NCI-H524 (cell line): ENCODE data around the gene FRMD4A.
A peak's percentile ranks its signal among the peaks of the same experiment; 100 is the strongest.
"Not testable (repeated sequence)": the region's sequence is repeated elsewhere in the genome, so short reads cannot be mapped to it uniquely, and the experiment has no call there.

ENCODE experiments used
- DNase-seq, 2 experiments: peaks; one replicate each; lab custom pipeline; 2025; lab: John Stamatoyannopoulos, UW

Gene FRMD4A

DNA sequence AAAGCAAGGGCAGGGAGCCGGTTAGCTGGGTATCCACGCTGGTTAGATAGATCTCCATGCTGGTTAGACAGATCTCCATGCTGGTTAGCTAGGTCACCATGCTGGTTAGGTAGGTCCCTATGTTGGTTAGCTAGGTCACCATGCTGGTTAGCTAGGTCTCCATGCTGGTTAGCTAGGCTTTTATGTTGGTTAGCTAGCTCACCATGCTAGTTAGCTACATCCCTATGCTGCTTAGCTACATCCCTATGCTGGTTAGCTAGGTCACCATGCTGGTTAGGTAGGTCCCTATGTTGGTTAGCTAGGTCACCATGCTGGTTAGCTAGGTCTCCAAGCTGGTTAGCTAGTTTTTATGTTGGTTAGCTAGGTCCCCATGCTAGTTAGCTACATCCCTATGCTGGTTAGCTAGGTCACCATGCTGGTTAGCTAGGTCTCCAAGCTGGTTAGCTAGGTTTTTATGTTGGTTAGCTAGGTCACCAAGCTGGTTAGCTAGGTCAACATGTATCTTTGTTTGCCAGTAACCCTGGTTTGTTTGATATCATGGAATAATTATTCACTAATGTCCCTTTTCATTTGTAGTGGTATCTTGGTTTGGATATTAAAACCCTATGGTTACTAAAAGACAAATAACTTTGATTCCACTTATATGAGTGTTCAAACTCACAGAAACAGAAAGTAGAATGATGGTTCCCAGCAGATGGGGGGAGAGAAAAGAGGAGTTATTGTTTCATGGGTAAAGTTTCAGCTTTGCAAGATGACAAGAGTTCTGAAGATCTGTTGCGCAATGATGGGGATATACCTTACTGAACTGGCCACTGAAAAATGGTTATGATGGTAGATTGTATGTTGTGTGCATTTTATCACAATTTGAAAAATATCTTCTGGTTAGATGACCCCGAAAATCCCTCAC lies 607.7 kb downstream of the FRMD4A start:
- no peak for DNase-seq

DNA sequence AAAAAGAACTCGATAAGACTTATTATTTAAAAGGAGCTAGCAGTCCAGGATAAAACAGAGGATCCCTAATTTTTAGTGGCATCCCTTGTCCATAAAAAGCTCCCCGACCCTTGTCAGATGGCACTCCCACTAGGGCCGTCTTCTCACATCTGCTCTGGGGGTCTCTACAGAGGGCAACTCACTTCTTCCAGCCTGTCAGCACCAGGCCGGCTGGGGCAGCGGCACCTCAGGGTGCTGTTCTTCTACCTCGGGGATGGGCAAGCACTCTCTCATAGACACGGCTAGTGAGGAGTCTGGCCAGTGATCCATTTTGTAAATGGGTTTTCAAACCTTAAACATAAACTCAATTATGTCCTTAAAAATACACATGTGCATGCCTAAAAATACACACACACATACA lies 609.2 kb downstream of the FRMD4A start:
- no peak for DNase-seq

DNA sequence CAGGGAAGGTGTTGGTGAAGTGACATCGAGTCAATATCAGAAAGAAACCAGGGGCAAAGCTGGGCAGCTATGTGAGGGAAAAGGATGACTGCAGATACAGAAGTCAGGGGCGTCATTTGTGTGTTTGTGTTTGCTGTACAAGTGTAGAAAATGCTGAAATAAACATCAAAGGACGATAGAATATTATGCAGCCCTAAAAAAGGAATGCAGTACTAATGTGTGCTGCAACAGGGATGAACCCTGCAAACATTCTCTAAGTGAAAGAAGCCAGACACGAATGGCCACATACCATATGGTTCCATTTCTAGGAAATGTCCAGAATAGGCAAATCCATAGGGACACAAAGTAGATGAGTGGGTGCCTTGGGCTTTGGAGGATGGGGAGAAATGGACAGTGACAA lies 610.0 kb downstream of the FRMD4A start:
- DNase-seq, result no peak

DNA sequence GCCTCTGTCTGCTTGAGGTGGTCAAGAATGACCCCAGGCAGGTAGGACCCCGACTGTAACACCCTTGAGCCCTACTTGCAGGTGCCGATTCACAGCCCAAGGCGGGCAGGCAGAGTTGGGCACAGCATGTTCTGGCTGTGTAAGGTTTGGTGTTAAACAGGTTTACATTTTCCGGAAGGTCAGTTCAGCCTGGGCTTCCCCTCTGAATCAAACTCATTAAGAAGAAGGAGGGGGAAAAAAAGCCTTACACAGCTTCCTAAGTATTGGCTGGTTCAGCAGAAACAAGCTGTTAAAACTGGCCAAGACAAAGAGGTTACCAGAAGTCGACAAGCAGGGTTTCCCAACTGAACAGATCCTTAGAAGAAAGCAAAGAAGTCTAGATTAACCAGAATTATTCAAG lies 611.3 kb downstream of the FRMD4A start:
- DNase-seq, result no peak

DNA sequence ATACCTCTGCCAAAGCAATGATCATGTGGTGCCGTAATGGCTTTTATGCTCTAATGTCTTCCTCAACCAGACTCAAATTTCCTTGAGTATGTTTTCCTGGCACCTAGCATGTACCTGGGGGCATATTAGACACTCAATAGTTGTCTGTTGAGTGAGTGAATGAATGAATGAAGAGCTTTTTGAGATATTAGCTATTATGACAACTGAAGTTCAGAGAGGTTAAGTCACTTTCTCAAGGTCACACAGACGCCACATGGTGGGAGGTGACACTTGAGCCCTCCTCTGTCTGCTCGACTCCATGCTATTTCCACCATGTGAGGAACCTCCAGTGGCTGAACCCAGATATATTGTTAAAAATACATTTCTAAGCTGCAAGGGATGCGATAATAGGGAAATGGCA lies 611.9 kb downstream of the FRMD4A start:
- DNase-seq, result no peak

DNA sequence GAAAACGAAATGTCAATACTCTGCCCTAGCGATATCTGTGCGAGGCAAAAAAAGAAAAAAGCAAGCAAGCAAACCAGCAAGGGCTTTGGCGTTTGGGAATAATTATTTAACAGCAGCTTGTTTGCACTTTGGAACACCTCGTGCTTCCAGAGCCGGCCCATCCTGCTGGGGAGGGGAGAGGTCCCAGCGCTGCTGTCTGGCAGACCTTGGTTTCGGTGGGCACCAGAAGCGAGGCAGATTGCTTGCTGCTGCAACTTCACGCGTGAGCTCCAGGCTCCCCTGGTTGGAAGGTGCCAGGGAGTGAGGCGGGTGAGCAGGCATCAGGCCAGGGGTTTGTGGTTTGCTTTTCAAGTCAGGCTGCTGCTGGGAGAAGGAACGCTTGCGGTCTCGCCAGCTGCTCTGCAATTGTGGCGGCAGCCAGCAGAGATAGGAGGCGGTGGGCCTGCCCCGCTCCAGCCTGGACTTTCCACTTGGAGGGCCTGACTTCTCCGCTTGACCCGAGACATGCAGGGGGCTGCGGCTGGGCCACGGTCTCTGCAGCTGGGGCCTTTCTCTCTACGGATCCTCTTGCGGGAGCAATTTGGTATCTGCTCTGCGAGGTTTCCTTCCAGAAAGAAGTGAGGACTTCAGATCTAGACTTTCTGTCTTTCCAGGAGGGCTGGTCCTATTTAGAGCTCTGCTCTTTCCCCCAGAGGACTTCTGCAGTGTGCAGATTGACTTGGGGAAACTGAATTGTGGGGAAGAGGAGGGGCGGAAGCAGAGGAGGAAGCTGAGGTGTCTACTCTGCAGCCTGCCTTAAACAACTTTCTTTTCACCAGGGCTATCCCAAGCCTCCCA lies 612.6 kb downstream of the FRMD4A start:
- DNase-seq, result no peak

DNA sequence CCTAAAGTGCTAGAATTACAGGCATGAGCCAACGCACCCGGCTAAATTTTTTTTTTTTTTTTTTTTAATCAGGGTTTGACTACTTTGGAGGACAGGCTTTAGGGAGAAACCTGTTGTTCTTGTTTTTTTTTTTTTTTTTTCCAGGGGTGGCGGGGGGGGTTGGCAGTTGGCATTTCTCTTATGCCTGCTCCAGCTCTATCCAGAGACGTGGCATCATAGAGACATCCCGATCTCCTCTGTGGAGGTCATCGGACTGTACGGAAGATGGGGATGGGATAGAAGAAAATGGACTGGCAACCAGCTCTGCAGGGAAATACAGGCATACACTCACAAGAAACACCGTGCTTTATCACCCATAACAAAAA lies 613.2 kb downstream of the FRMD4A start:
- no peak for DNase-seq

DNA sequence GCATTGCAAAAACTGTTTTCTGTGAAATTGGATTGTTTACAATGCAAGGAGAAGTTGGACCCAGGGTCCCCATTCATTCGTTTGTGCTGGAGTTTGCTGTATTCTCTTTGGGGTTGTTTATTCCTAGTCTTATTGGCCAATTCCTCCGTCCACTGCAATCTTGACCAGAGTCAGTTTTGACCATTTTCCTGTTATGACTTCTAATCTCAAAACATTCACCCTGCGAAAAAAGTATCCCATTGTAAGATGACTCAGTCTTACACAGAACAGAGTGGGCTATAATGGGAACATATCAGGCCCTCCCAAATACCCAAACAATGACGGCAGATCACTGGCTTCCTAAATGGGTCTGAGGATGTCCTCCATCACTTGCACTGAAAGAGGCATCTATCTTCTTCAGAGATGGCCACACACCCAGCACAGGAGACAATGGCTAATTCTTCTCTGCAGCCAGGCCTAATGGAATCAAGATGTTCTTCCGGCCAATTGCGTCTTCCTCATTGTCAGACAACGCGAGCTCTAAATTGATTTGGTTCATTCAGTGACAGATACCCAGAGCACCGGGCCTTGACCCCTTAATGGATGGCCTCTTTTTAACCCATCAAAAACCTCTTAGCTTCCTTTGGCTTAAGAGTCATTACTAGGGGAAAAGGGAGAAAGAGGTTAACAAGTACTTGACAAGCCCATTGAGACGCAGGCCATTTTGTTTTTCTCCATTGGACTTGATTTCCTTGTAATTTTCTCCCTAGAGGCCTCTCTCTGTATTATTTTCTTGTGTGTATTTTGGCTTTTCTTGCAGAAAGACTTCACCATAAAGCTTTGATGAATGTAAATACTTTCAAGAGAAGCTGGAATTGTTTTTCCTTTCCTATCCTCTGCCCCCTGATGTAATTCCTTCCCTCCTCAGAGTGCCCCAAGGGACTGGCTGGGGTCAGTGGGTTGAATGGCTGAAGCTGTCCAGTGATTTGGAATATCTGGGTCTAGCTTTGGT lies 614.3 kb downstream of the FRMD4A start:
- no peak for DNase-seq

DNA sequence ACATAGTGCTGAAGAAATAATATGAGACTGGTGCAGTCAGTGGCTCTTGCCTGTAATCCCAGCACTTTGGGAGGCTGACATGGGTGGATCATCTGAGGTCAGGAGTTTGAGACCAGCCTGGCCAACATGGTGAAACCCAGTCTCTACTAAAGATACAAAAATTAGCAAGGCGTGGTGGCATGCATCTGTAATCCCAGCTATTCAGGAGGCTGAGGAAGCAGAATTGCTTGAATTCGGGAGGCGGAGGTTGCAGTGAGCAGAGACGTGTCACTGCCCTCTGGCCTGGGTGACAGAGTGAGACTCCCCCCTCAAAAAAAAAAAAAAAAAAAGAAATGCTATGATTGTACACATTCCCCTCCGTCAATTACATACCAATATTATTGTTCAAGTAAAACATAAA lies 615.1 kb downstream of the FRMD4A start:
- DNase-seq, result not testable (repeated sequence)

DNA sequence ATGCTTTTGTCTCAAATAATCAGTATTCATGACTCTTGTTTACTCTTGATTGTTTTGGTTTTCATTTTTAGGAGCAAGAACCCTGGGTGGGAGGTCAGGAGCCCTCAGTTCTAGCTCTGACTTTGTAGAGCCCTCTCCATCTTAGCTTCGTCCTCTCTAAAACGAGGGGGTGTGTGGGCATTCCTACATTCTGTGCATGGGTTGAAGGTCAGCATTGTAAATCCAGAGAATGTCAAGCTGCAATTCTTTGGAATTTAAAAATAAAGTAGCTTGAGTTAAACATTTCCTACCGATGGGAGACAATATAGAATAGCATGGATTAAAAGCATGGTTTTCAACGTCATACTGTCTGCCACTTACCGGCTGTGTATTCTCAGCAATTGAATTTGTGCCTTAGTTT lies 615.6 kb downstream of the FRMD4A start:
- DNase-seq, result no peak

DNA sequence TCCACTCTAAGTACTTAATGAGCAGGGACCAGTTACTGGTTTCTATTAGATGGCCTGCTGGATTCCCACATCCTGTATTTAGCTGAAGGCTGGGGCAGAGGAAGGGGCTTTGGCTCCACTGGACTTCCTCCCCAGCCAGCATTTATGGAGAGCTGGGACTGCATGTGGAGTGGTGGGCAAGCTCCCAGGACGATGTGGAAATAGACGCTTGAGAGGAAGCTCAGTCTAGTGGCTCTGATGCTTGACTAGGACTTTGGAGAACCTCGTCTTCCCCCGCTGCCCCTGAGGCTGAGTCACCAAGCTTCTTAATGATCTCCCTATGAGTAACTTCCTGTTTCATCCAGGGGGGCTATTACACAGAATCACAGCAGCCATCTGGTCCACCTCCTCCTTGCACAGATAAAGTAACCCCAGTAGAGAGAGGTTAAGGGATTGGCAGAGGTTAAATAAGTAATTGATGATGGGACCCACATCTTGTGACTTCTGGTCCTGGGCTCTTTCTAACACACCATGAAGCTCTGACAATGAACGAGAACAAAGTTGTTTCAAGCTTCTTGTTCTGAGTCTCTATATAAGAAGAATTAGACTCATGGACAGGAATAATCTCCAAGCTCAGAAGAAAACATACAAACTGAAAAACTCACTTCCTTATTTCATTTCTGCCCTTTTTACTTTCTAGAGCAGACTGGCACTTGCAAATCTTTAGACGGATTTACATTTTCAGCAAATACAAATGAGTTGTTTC lies 617.7 kb downstream of the FRMD4A start:
- peak in 1 of 2 experiments; percentile 0 for DNase-seq

DNA sequence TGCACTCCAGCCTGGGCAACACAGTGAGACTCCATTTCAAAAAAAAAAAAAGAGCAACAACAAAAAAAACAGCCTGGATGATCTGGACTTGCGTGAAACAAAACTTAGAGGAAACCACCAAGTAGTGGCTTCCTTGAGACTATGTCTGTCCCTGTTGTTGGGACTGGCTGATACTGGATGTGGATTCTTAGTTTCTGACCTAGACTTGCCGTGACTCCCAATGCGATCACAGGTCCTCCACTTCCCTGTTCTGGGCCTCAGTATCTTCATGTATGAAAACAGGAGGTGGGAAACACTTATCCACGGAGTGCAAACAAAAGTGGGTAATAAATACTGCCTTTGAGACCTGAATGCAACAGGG lies 618.3 kb downstream of the FRMD4A start:
- no peak for DNase-seq

DNA sequence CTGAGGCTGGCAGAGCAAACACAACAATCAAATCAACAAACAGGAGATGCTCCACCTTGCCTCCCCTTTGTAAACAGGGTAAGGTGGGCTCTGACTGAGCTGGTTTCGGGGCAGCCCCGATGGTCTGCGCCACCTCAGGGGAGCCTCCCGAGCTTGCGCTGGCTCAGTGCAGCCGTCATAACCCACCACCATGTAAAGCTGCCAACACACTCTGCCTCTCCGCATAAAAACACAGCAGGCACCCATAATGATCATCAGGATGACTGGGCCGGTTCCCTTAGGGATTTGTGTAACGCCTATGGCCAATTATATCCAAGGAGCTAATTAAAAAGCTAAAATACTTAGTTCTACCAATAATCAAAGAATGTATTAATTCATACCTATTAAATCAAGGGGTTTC lies 619.4 kb downstream of the FRMD4A start:
- DNase-seq, result no peak

DNA sequence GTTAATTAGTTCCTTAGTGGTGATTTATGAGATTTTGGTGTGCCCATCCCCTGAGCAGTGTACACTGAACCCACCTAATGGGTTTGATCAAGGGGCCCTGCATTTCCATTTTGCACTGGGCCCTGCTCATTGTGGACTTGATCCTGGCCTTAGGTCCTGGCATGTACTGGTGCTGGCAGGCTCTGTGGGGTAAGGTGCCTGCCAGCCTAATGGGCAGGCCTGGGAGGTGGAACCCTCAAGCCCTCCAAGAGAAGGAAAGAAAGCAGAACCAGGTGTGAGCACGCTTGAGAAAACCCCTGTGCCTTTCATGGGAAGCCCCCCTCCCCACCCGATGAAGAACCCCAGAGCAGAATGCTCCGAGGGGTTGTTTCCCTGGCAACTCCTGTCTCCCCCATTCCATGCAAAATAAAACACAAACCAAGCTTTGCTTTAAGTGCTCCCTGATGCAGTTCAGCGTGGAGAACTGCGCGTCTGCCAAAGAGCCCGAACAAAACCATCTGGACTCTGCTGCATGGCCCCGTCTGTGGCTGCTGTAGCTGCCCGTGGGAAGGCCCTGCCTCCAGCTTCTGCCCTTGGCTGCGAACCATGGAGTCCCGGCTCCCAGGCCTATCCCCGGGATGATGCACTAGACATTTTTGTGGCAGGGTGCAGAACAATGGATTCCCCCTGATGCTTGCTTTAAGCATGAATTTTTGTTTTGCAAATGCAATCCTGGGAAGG lies 620.6 kb downstream of the FRMD4A start:
- no peak for DNase-seq

DNA sequence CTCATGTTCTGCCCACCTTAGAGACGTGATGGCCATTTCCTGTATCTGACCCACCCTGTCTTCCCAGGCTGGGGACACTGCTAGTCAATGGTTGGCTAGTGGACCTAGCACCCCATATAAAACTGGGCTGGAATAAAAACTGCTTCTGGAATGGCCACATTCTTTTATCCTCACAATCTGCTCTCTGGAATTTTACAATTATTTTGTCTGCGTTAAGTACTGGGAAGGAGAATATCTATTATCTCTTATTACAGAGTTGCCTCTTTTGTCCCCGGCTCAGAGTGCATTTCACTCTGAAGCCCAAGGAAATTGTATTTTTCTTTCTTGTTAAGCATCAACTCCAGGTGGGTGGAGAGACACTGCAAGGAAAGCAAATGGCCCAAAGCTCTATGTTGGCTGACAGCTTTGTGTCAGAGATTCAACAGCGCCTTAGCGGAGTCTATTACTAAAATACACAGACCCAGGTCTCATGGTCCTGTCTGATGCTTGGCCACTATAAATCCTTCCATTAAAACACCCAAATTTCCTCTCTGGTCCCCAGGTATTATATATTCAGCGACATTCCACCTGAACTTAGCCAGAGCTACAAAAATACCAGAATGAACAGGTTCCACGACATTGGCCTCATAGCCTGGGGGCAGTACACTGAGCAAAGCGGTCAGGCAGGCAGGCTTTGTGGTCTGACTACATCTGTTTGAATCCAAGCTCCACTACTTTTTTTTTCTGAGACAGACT lies 622.3 kb downstream of the FRMD4A start:
- no peak for DNase-seq

DNA sequence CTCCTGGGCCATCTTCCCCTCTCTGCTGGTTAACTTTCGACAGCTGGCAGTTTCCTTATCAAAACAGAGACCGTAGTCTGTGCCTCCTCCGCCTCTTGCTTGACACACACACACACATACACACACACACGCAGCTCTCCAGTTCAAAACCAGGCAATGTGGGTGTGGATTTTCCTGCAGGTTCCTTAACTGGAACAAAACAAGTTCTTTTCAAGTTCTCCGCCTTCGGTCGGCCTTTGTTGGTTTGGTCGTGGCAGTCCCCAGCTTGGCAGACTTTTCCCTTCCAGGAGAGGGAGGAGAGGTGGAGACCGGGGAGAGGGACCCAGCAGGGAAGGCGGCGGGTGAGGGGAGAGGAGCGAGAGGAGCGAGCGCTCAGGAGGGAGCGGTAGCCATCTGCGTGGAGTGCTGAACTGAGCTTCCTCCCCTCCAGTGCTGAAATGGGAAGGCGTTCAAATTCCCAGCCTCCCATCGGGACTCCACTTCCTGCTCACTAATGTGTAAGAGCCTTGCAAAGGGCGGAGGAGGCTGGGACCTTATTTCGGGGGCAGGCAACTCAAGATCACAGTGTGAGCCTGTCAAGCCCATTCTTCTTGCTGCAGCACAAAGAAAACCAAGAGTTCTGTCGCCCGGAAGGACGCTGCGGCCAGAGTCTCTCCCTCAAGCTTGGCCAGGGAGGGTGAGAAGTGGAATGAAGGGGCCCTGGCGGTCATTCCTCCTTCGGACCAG lies 623.4 kb downstream of the FRMD4A start:
- DNase-seq, result no peak

DNA sequence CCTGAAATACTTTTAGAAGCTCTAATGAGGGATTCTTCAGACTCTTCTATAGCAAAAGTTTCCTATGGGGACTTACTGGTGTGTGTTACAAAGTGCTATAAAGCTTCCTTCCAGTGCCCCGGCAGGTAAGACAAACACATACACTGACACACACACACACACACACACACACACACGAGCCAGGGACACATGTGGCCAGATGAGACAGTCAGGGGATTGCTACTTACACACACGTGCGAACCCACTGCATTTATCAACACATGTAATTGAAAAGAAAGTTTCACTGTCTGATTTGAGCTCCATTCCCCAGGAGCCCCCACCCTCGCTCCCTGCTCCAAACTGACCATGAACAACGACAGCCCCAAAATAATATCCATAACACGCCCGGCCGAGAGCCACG lies 624.1 kb downstream of the FRMD4A start:
- no peak for DNase-seq

DNA sequence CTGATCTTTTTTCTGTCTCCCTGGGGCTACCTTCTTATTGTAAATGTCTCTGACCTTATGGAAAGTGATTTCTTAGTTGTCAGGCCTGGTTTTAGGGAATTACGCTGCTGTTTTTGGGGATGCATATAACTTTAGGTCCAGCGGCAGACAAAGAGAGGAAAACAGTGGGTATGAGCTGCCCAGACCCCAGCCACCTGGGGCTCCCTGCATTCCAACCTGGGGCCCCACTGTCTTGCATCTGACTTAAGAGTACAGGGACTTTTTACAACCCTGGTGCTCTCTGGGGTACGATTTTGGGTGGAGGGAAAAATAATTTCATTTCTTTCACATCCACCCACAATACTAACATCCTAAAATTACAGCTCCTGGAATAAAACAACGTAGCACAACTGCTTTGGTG lies 624.5 kb downstream of the FRMD4A start:
- DNase-seq, result no peak

DNA sequence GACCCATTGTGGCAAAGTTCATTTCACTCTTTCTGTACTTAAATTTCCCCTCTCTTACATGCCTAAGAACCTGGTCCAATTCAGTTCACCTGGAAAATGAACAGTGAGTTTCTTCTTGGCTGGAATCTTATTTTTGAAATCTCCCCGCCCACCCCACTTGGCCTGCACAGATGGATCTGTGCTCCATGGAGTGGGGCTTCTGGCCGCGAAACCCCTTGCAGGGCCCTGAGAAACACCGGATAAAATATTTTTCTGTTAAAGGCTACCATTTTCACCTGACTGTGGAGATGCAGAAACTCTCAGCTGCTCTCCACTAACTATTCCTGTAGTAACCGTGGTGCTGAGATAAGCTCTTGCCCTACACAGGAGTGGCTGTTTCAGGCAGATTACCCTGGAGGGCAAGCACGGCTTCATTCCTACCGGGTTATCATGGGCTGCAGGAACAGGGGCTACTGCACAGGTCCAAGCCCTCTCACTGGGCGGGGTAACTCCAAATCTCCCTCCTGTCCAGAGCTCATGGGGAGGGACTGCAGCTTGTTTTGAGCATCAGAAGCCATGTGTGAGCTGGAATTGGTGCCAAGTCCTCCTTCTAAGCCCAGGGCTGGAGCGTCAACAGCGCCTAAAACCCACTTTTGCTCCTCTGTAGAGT lies 625.1 kb downstream of the FRMD4A start:
- DNase-seq, result no peak
